C4-2B (cell line): ENCODE results near the gene SOD1.

ENCODE experiments used
- H3K27ac ChIP-seq: fragments of 450-650 bp; 2 replicates; pipeline ENCODE4 v1.5.1; 2017
- ZFX ChIP-seq: fragments of 450-650 bp; IDR thresholded peaks from 2 replicates; pipeline ENCODE4 v1.6.1; 2017
- TF ChIP-seq, protein P1 (sequence below): fragments of 450-650 bp; conservative IDR thresholded peaks from 2 replicates; pipeline ENCODE4 v1.5.1; 2017; ENCODE audit warnings: mild to moderate bottlenecking

SOD1 gene

DNA sequence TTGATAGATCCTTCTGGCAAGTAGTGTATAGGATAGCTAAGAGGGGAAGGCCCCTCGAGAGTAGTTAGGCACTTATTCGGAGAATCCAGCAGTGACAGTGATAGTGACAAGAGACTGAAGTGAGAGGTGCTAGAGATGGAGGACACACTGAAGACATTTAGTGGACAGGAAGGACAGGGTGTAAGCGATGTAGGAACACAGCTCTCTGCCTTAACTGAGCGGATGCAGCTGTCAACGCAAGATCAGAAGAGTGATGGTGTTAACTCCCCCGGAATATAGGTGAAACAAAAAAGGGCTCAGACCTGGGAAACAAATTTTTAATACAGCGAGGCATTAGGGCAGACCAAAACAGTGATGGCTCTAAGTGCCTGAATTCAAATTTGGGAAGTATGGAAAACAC, 15.8 kb downstream of the SOD1 start:
- H3K27ac ChIP-seq: no peak overlapping the region
- TF ChIP-seq, protein P1, sequence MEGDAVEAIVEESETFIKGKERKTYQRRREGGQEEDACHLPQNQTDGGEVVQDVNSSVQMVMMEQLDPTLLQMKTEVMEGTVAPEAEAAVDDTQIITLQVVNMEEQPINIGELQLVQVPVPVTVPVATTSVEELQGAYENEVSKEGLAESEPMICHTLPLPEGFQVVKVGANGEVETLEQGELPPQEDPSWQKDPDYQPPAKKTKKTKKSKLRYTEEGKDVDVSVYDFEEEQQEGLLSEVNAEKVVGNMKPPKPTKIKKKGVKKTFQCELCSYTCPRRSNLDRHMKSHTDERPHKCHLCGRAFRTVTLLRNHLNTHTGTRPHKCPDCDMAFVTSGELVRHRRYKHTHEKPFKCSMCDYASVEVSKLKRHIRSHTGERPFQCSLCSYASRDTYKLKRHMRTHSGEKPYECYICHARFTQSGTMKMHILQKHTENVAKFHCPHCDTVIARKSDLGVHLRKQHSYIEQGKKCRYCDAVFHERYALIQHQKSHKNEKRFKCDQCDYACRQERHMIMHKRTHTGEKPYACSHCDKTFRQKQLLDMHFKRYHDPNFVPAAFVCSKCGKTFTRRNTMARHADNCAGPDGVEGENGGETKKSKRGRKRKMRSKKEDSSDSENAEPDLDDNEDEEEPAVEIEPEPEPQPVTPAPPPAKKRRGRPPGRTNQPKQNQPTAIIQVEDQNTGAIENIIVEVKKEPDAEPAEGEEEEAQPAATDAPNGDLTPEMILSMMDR: no peak
- no peak for TF ChIP-seq ZFX

DNA sequence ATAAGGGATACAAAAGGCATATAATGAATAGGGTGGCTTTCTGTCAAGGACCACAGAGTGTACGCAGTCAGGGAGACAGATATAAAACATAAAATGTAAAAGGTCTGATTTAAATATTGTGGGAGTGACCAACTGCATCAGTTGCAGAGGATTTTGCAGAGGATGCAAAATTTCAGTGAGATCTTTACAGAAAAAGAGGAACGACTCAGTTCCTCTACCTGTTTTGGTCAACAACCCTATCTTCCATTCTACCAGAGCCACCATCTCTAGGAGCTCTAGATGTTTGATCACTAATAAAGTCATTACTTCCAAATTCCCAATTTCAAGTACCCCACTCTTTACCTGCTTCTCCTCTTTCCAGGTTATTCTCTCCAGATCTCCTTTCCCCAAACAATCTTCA, 16.5 kb downstream of the SOD1 start:
- no peak for TF ChIP-seq ZFX
- TF ChIP-seq, protein P1: no peak
- H3K27ac ChIP-seq: no peak overlapping the region

DNA sequence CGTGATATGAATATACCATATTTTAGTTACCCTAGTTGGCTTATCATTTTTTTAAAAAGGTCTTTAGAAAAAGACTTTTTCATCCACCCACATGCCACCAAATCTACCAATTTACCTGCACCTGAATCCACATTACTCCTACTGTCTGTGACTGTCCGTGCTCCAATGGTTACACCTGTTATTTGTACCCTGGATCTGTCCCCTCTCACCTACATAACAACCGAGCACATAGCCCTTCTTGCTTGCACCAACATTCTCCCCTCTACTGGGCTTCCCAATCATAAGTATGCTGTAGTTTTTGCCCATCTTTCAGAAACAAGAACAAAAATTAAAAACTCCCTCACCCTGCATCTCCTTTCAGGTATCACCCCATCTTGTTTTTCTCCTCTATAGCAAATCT, 17.6 kb downstream of the SOD1 start:
- TF ChIP-seq ZFX: no peak
- TF ChIP-seq, protein P1: no peak
- no peak overlapping the region for H3K27ac ChIP-seq

DNA sequence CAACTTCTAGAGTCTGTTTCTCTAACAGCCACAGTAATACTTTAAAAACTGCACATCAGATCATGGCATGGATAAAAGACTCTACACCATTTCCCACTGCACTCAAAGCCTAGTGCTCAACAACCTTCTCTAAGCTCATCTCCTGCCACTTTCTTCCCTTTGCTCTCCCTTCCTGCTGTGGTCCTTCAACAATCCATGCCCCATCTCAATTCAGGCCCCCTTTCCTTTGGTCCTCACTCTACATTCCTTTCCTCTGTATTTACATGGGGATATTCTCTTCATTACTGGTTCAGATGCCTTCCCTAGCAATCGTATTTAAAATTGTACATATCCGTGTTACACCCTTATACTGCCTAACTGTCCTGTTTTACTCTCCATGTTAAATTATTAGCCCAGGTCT, 19.0 kb downstream of the SOD1 start:
- TF ChIP-seq, protein P1: no peak
- no peak for TF ChIP-seq ZFX
- no peak overlapping the region for H3K27ac ChIP-seq

DNA sequence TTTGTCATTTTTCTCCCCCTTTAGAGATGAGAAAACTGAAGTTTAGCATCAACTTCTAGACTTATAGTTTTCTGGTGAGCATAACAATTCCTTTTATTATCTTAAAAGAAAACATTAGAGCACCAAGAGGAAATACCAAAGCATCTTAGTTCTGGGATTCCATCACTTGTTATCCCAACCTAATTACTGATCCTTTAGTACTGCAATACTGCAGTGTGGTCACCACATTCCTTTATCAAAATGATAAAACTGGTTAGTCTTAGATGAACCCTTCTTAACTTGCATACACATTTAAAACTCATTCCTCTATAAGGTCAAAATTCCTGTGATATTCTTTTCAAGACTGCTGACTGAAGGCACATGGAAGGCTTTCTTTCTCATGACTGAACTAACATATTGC, 23.1 kb downstream of the SOD1 start:
- no peak overlapping the region for H3K27ac ChIP-seq
- TF ChIP-seq, protein P1: no peak
- TF ChIP-seq ZFX: no peak

DNA sequence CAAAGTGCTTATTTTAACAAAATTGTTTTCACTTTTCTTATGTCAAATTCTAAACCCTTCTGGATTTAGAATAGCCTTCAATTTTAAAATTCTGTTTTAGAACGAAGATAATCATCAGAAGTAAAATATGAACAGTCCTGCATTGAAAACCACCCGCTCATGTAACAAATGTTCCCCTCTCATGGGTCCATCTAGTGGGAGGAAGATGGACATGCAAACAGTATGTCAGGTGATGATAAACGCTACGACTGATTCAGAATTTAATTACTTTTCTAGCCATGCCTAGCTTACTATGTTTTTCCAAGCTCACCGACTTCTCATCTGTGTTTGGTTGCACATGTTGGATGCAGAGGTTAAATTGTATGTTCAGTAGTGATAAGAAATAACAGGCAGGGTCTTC, 23.5 kb downstream of the SOD1 start:
- H3K27ac ChIP-seq: no peak overlapping the region
- TF ChIP-seq, protein P1: no peak; the same call in 1 of the 2 replicates

DNA sequence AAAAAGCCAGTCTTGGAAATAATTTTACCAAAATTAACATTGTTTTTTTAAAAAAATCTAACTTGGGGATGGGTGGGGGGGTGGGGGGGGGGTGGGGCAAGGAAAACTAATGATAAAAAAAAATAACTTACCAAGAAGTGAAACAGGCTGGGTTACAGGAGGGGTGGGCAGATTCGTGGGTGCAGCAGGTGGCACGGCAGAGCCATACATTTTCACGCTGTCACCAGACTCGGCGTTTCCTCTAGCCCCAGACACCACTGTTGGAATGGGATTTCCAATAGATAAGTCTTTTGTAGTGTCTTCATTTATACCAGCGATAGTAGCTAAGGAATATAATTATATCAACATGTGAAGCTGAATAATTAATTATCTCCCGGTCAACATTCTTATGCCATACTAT, 25.4 kb downstream of the SOD1 start:
- TF ChIP-seq ZFX: no peak
- H3K27ac ChIP-seq: no peak overlapping the region

DNA sequence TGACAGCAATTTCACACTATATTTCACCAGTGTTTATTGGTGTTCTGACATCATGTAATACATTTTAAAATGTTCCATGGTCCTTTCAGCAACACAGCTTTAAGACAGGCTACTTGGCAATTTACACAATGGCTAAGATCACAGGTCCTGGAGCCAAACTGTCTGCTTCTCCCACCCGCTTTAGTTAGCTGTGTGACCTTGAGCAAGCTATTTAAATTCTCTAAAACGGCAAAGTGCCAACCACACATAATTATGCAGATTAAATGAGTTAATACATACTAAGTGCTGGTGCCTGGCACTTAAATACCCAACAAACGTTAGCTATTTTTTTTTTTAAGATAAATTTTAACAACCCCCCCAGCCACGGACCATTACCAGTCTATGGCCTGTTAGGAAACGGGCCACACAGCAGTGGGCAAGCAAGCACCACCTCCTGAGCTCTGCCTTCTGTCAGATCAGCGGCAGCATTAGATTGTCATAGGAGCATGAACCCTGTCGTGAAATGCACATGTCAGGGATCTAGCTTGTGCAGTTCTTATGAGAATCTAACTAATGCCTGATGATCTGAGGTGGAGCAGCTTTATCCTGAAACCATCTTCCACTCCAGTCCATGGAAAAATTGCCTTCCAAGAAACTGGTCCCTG, 26.9 kb downstream of the SOD1 start:
- H3K27ac ChIP-seq: no peak overlapping the region
- TF ChIP-seq ZFX: no peak
- TF ChIP-seq, protein P1: no peak
